B cell (primary cell): Measurements from ENCODE around the gene HMCN1. TPM values are rescaled to one million over a fixed set of nuclear protein-coding genes. Genes with fewer than 3 reads are reported as not detected.

ENCODE experiments used
- ATAC-seq: fragments of 200-7000 bp; cut with Tn5 transposase; one replicate; pipeline ENCODE4 v1.10.0; 2021; ENCODE audit warnings: low read depth, mild to moderate bottlenecking, moderate number of reproducible peaks, moderate library complexity
- CTCF ChIA-PET: fragments of 350-600 bp; sonication (Branson Sonifier 250); formaldehyde crosslinking; loops from one replicate; lab custom pipeline; 2021; ENCODE audit warnings: antibody characterized with exemption, inconsistent platforms; lab: Charles Lee
- POLR2A ChIA-PET: fragments of 350-600 bp; sonication (Branson Sonifier 250); formaldehyde crosslinking; loops from one replicate; lab custom pipeline; 2021; ENCODE audit warnings: antibody characterized with exemption; lab: Charles Lee
- DNase-seq: peaks from one replicate; pipeline ENCODE4 v3.0.0; 2013
- H2AFZ ChIP-seq: 2 replicates; pipeline ENCODE4 v1.6.1; 2012; ENCODE audit warnings: mild to moderate bottlenecking, low read depth, low read length; ENCODE audit not compliant: insufficient read depth, poor library complexity, severe bottlenecking
- H3K27ac ChIP-seq, 2 donors: 1 replicate in 1 of 2; 2 replicates in 1 of 2; pipeline ENCODE4 v1.5.1; 2012 to 2013; ENCODE audit warnings: low read length in 2 of 2, mild to moderate bottlenecking in 2 of 2, moderate library complexity in 1 of 2
- H3K27me3 ChIP-seq, 4 experiments: fragments of 200-600 bp in 1 of 4; sonication (generic) in 1 of 4; replicated peaks in 1 of 4; 1 replicate in 2 of 4; 2 replicates in 2 of 4; pipeline versions ENCODE4 v1.6.1 to v1.7.0; 2013 to 2016; ENCODE audit warnings: low read length in 3 of 4, mild to moderate bottlenecking in 2 of 4, mixed read lengths in 1 of 4, moderate library complexity in 1 of 4; ENCODE audit not compliant: insufficient read depth in 4 of 4, control insufficient read depth in 3 of 4; ENCODE audit errors: control extremely low read depth in 1 of 4
- H3K36me3 ChIP-seq, 2 experiments: replicated peaks in 1 of 2; 1 replicate in 1 of 2; 2 replicates in 1 of 2; pipeline versions ENCODE4 v1.6.1 to v1.7.1; 2013; ENCODE audit warnings: low read length in 1 of 2; ENCODE audit not compliant: insufficient read depth in 2 of 2, control insufficient read depth in 1 of 2; ENCODE audit errors: control extremely low read depth in 1 of 2, extremely low read depth in 1 of 2
- H3K4me1 ChIP-seq, 2 donors: fragments of 200-600 bp in 1 of 2; sonication (generic) in 1 of 2; 1 replicate in 1 of 2; 2 replicates in 1 of 2; pipeline versions ENCODE4 v1.5.1 to v1.6.1; 2013 to 2017; ENCODE audit warnings: low read length in 2 of 2; ENCODE audit not compliant: control insufficient read depth in 2 of 2, insufficient read depth in 2 of 2
- H3K4me2 ChIP-seq: replicated peaks from 2 replicates; pipeline ENCODE3; 2012; ENCODE audit warnings: mild to moderate bottlenecking, low read depth, low read length; ENCODE audit not compliant: poor library complexity, severe bottlenecking
- H3K4me3 ChIP-seq, 5 experiments: fragments of 200-600 bp in 1 of 5; sonication (generic) in 1 of 5; 1 replicate in 3 of 5; 2 replicates in 2 of 5; pipeline versions ENCODE4 v1.5.1 to v1.7.0; 2011 to 2016; ENCODE audit warnings: low read length in 4 of 5, mild to moderate bottlenecking in 4 of 5, low read depth in 2 of 5, control low read depth in 1 of 5, moderate library complexity in 1 of 5; ENCODE audit not compliant: insufficient read depth in 1 of 5; ENCODE audit errors: control extremely low read depth in 1 of 5, extremely low read depth in 1 of 5
- H3K79me2 ChIP-seq: fragments of 200-600 bp; sonication (generic); one replicate; pipeline ENCODE4 v1.6.0; 2016; ENCODE audit warnings: low read length; ENCODE audit not compliant: control insufficient read depth, insufficient read depth
- H3K9ac ChIP-seq: fragments of 200-600 bp; sonication (generic); 2 replicates; pipeline ENCODE4 v1.6.1; 2017; ENCODE audit warnings: mild to moderate bottlenecking, low read length, moderate library complexity
- H3K9me3 ChIP-seq, 3 donors: one replicate each; pipeline versions ENCODE4 v1.6.1 to v1.7.1; 2013; ENCODE audit warnings: low read length in 2 of 3; ENCODE audit not compliant: control insufficient read depth in 2 of 3, insufficient read depth in 1 of 3; ENCODE audit errors: control extremely low read depth in 1 of 3
- H4K20me1 ChIP-seq: 2 replicates; pipeline ENCODE4 v1.6.0; 2012; ENCODE audit warnings: mild to moderate bottlenecking, low read length; ENCODE audit not compliant: insufficient read depth, control insufficient read depth, poor library complexity, severe bottlenecking
- H3K27ac Mint-ChIP-seq: one replicate; pipeline ENCODE4 v1.8.0; 2021; ENCODE audit warnings: mixed read lengths
- H3K27me3 Mint-ChIP-seq: one replicate; pipeline ENCODE4 v1.8.0; 2021; ENCODE audit warnings: mixed read lengths
- H3K4me1 Mint-ChIP-seq: one replicate; pipeline ENCODE4 v1.8.0; 2021; ENCODE audit warnings: mixed read lengths
- H3K4me3 Mint-ChIP-seq: one replicate; pipeline ENCODE4 v1.8.0; 2021; ENCODE audit warnings: mixed read lengths
- H3K9me3 Mint-ChIP-seq: one replicate; pipeline ENCODE4 v1.8.0; 2022; ENCODE audit warnings: mixed read lengths; ENCODE audit not compliant: insufficient read depth
- CTCF ChIP-seq: fragments of 200-600 bp; IDR thresholded peaks from one replicate; pipeline ENCODE4 v1.8.0; 2022; ENCODE audit warnings: antibody characterized with exemption, mild to moderate bottlenecking
- EZH2 ChIP-seq: IDR thresholded peaks from 2 replicates; pipeline ENCODE4 v1.6.1; 2012; ENCODE audit warnings: borderline replicate concordance, low read depth, mild to moderate bottlenecking, moderate library complexity, low read length; ENCODE audit not compliant: insufficient read depth, poor library complexity, severe bottlenecking
- WGBS: methylation state at CpG from one replicate; pipeline ENCODE4 v1.1.5; 2013; ENCODE audit warnings: missing lambda C conversion rate; ENCODE audit not compliant: insufficient coverage; 5-methylcytosine and 5-hydroxymethylcytosine counted together
- intact Hi-C: fragments of 100-400 bp; cut with micrococcal nuclease; formaldehyde crosslinking; loops from one replicate; pipeline ENCODE4 v1.10.0; 2022
- polyA plus RNA-seq: library from polyadenylated mRNA; depleted of rRNA; stranded (reverse); fragments of >200 nt; gene quantifications from 2 replicates; pipeline ENCODE4 v1.2.3, GENCODE V29; 2012
- total RNA-seq, 2 donors: library from RNA; stranded (reverse); fragments of 120-200 nt in 1 of 2; gene quantifications; 1 replicate in 1 of 2; 2 replicates in 1 of 2; pipeline versions ENCODE4 v1.2.3 to v1.2.4, GENCODE V29; 2013 to 2022

The HMCN1 gene
- total and polyA plus RNA-seq, 2 donors (not counting 1 experiment from before 2014, with no cell fraction given), result not detected

GRCh38 chr1:185767508-185768120 is 33.4 kb downstream of the HMCN1 start:
- no CpG with 5 or more reads among the region's 1 CpG for WGBS
- no peak overlapping the region for H3K27ac ChIP-seq
- DNase-seq (no peak), ATAC-seq (no peak)
- no peaks in the 10 kb centered on the region for H3K4me1 ChIP-seq
- CTCF ChIA-PET, result no interaction called here
- Mint-ChIP-seq H3K27ac (no peak overlapping the region), H3K4me3 (no peak overlapping the region), H3K9me3 (no peaks in the 10 kb centered on the region), H3K4me1 (no peaks in the 10 kb centered on the region), H3K27me3 (peaks cover 21% of the 10 kb centered on the region)
- H3K4me3 ChIP-seq, result no peak overlapping the region
- TF ChIP-seq EZH2, result no peak
- TF ChIP-seq CTCF, result no peak
- intact Hi-C loops, result no loop called here
- H3K4me2 ChIP-seq, result no peak overlapping the region
- H4K20me1 ChIP-seq, result no peaks in the 10 kb centered on the region
- H2AFZ ChIP-seq, result no peak overlapping the region
- H3K27me3 ChIP-seq, result no peaks in the 10 kb centered on the region
- no peak overlapping the region for H3K9ac ChIP-seq
- H3K36me3 ChIP-seq, result no peaks in the 10 kb centered on the region
- POLR2A ChIA-PET, result no interaction called here
- no peaks in the 10 kb centered on the region for H3K9me3 ChIP-seq
- H3K79me2 ChIP-seq, result no peaks in the 10 kb centered on the region

GRCh38 chr1:185768371-185768770 is 34.2 kb downstream of the HMCN1 start:
- Histone ChIP-seq H3K4me2 (no peak overlapping the region), H3K4me1 (no peaks in the 10 kb centered on the region), H4K20me1 (no peaks in the 10 kb centered on the region), H3K27ac (no peak overlapping the region), H3K79me2 (no peaks in the 10 kb centered on the region), H3K36me3 (no peaks in the 10 kb centered on the region), H3K27me3 (no peaks in the 10 kb centered on the region), H2AFZ (no peak overlapping the region), H3K9ac (no peak overlapping the region), H3K4me3 (no peak overlapping the region), H3K9me3 (no peaks in the 10 kb centered on the region)
- intact Hi-C loops, result no loop called here
- no peak for DNase-seq
- no peak for TF ChIP-seq CTCF
- TF ChIP-seq EZH2, result no peak
- Mint-ChIP-seq H3K27me3 (peaks cover 18% of the 10 kb centered on the region), H3K4me1 (no peaks in the 10 kb centered on the region), H3K27ac (no peak overlapping the region), H3K9me3 (no peaks in the 10 kb centered on the region), H3K4me3 (no peak overlapping the region)
- ATAC-seq, result no peak
- POLR2A ChIA-PET, result no interaction called here
- WGBS, result no CpG with 5 or more reads among the region's 3 CpGs
- CTCF ChIA-PET, result no interaction called here
